ENCODE data around the gene AP1S1.

AP1S1 gene

DNA sequence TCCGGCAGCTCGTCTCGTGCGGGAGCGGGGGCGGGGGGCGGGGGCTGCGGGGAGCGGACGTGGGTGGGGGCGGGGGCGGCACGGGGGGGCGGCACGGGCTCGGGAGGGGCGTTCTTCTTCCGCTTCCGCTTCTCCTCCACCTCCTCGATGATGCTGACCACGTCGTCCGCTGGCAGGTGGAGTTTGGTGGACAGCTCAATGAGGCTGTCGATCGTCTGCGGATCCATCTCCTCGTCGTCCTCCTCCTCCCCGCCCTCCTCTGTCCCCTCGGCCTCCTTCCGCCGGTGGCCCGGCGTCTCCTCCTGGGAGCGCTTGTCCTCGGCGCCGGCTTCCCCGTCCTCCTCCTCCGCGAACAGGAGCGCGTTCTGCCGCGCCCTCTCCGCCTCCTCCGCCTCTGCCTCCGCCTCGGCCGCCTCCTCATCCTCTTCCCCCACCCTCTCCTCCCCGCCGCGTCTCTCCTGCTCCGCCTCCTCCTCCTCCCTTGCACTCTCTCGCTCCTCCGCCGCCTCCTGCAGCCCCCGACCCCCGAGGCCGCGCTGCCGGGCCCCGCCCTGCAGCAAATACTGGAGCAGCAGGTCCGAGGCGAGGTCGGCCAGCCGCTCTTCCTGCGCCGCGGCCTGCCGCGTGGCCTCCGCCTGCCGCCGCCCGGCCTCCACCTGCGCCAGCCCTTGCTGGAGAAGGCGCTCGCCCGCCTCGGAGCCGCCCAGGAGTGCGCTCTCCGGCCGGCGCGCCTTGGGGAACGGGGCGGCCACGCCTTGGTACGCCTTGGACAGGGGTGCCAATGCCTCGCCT, 9.2 kb downstream of the AP1S1 start:
- no peak for DNase-seq (ENCODE audit: low read depth in 2 of 2)
- H3K4me3 ChIP-seq (replicated peaks in 1 of 2; ENCODE audit: low read depth in 2 of 2, low read length in 2 of 2) = peak overlapping the region; percentile 30 to 42
- TF ChIP-seq, protein P1, sequence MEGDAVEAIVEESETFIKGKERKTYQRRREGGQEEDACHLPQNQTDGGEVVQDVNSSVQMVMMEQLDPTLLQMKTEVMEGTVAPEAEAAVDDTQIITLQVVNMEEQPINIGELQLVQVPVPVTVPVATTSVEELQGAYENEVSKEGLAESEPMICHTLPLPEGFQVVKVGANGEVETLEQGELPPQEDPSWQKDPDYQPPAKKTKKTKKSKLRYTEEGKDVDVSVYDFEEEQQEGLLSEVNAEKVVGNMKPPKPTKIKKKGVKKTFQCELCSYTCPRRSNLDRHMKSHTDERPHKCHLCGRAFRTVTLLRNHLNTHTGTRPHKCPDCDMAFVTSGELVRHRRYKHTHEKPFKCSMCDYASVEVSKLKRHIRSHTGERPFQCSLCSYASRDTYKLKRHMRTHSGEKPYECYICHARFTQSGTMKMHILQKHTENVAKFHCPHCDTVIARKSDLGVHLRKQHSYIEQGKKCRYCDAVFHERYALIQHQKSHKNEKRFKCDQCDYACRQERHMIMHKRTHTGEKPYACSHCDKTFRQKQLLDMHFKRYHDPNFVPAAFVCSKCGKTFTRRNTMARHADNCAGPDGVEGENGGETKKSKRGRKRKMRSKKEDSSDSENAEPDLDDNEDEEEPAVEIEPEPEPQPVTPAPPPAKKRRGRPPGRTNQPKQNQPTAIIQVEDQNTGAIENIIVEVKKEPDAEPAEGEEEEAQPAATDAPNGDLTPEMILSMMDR (IDR thresholded peaks at IDR 0.05; ENCODE audit: low read depth, low read length) = no peak

DNA sequence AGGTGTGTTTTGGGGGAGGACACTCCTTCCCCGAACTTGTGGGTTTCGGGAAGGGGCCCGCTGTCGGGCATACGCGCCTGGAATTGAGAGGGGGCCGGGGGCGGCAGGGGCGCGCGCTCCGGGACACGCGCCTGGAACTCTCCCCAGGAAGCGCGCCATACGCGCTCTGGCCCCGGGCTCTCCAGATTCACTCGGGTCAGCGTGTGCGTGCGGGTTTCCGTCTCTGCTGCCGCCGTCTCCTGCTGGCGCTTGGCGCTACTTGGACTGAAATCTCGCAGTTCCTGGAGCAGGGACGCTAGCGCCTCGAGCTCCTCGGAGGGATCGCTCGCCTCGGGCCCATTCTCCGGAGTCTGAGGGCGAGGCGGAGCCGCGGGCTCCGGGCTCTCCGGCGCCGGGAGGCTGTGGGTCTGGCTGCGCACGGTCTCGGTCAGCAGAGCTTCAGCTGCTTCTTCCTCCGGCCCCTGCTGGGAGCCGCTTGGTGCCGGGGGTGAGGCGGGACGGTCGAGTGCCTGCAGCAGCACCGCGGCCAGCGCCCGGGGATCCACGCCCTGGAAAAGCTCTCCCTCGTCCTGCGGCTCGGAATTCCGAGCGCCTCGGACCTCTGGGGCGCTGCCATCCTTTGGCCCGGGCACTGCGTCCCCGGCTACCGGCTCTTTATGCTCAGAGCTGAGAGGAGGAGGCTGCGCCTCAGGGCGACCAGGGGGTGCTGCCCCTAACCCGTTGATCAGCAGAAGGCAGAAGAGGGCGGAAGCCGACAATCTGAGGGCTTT, 10.0 kb downstream of the AP1S1 start:
- H3K4me3 ChIP-seq (replicated peaks in 1 of 2; ENCODE audit: low read depth in 2 of 2, low read length in 2 of 2) = no peak overlapping the region
- peak; percentile 61 to 72 for DNase-seq (ENCODE audit: low read depth in 2 of 2)

DNA sequence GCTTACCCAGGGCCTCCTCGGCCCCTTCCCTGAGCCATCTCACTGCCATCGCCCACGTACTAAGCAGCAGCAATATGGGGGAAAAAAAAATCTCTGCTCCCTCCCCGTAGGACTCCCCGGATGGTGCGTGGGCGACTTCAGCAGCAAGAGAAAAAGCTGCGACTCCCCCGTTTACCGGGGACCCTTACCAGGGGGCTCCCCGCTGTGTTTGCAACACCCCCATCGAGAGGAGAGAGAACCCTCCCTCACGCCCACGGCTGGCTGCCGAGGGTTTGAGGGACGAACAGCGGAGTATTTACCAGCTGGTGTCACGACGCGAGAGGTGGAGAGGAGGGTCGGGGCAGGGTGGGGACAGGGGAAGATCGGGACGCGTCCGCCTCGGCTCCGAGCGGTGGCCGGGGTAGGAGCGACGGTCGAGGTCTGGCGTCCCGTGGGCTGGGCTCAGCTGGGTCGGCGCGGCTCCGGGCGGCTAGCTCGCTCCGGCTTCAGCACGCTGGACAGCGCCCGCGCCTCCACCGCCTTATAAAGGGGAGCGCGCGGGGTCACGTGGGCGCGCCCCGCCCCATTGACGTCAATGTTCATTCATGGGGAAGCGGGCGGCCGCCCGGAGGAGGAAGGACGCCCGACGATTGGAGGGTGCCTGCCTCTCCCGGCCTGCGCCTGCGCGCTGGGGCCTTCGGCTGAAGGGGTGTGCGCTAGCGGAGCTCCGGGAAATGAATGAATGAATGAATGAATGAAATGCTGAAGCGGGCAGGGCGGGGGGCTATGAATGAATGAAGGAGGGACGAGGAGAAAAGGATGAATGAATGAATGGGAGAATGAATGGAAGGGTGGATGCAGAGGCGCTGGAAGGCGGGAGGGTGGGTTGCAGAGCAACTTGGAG, 11.0 kb downstream of the AP1S1 start, which contains the start of gene VGF:
TSS of gene VGF (minus strand) at position 495 of the 883 bp plus-strand sequence. CDS start 726 bp downstream, outside the sequence.
- peak; percentile 94 to 96 for DNase-seq (ENCODE audit: low read depth in 2 of 2)
- peak within 1 kb of the TSS in 1 of 2 donors; percentile 26 for H3K4me3 ChIP-seq (replicated peaks in 1 of 2; ENCODE audit: low read depth in 2 of 2, low read length in 2 of 2)
- TF ChIP-seq, protein P1 (IDR thresholded peaks at IDR 0.05; ENCODE audit: low read depth, low read length) = no peak

More for the DNA sequence above, 10.0 kb downstream of the AP1S1 start:
- TF ChIP-seq, protein P1 (IDR thresholded peaks at IDR 0.05; ENCODE audit: low read depth, low read length) = no peak

DNA sequence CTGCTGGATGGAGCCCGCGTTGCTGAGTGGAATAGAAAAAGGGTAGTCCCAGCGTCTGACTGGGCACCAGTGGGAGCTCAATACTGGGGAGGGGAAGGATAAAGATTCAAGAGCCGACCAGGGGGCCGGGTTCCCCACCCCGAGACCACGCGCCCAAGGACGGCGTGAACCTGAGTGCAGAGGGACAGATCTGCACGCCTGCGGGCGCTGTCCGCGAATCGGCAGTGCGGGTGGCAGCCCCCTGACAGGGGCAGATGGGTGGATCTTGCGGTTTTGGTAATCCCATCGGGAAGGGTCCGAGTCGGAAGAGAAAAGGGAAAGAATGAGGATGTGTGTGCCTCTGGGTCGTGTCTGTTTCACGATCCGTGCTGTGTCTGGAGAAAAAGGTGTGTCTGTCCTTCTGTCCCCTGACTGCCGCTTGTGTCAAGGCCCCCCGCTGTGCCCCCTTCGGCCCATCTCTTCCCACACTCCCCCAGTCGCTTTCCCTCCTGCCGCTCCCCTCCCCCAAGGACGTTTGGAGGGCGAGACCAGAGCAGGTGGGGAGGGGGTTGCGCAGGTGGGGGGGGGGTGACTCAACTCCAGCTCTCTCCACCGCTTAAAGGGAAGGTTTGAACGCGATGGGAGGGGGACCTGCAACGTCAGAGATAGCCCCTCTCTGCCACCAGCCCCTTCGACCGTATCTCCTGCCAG, 11.8 kb downstream of the AP1S1 start:
- peak overlapping the region in 1 of 2 donors; percentile 26 for H3K4me3 ChIP-seq (replicated peaks in 1 of 2; ENCODE audit: low read depth in 2 of 2, low read length in 2 of 2)
- no peak for DNase-seq (ENCODE audit: low read depth in 2 of 2)
- TF ChIP-seq, protein P1 (IDR thresholded peaks at IDR 0.05; ENCODE audit: low read depth, low read length) = no peak

DNA sequence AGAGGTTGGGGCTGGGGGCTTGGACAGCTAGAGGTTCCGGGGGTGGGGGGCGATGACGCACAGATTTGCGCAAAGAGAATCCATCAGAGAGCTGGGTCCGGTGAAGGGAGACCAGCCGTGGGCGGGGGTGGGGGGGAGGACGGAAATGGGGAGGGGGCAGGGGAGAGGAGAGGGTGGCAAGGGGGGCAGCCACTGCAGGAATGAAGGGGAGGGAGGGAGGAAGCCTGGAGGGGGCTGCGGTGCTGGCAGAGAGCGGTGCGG, 12.3 kb downstream of the AP1S1 start:
- no peak for DNase-seq (ENCODE audit: low read depth in 2 of 2)
- no peak overlapping the region for H3K4me3 ChIP-seq (replicated peaks in 1 of 2; ENCODE audit: low read depth in 2 of 2, low read length in 2 of 2)

More for the DNA sequence above, 12.3 kb downstream of the AP1S1 start:
- TF ChIP-seq, protein P1 (IDR thresholded peaks at IDR 0.05; ENCODE audit: low read depth, low read length) = no peak
